Epithelial cell of proximal tubule (primary cell): Measurements from ENCODE around the gene FAM89B. TPM values are rescaled to one million over a fixed set of nuclear protein-coding genes. Genes with fewer than 3 reads are reported as not detected.
A peak's percentile ranks its signal among the peaks of the same experiment; 100 is the strongest.
"Not testable (repeated sequence)": the region's sequence is repeated elsewhere in the genome, so short reads cannot be mapped to it uniquely, and the experiment has no call there.

Experiments
- DNase-seq: peaks from one replicate; pipeline ENCODE4 v3.0.0-alpha.2; 2011; ENCODE audit warnings: low read depth
- H3K4me3 ChIP-seq: 2 replicates; pipeline ENCODE4 v1.5.1; 2011; ENCODE audit warnings: low read depth, mild to moderate bottlenecking, low read length
- total RNA-seq: library from RNA; depleted of rRNA; stranded (reverse); fragments of >200 nt; gene quantifications from 2 replicates; pipeline ENCODE4 v1.2.3, GENCODE V29; 2015
- TF ChIP-seq, protein P1 (sequence below): conservative IDR thresholded peaks from 2 replicates; pipeline ENCODE4 v1.5.1; 2012; ENCODE audit warnings: low read depth, mild to moderate bottlenecking, low read length

FAM89B gene
- total RNA-seq: 64.0 and 67.1 TPM in 2 replicates

DNA sequence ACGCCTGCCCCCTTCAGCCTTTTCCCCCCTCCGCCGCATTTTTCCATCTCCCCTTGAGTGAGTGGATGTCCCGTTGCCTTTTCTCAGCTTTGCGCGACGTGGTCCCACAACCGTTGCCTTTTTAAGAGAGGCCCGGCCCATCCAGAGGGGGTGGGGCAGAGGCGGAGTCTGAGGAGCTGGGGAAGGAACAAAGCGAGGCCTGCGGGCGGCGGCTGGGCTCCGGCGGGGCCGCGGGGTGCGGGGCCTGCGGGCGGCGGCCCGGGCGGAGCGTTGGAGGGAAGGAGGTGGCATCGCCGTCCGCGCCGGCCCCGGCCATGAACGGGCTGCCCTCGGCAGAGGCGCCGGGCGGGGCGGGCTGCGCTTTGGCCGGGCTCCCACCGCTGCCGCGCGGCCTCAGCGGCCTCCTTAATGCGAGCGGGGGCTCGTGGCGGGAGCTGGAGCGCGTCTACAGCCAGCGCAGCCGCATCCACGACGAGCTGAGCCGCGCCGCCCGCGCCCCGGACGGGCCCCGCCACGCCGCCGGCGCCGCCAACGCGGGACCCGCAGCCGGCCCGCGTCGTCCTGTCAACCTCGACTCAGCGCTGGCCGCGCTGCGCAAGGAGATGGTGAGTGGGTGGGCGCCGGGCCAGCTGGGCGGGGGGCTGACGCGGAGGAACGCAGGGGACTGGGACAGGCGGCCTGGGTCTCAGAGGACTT lies at the start of gene FAM89B:
TSS of gene FAM89B (plus strand) at position 183 of the 696 bp plus-strand sequence. CDS start at position 315, 132 bp downstream.
- H3K4me3 ChIP-seq: peak within 1 kb of the TSS; percentile 84
- TF ChIP-seq, protein P1, sequence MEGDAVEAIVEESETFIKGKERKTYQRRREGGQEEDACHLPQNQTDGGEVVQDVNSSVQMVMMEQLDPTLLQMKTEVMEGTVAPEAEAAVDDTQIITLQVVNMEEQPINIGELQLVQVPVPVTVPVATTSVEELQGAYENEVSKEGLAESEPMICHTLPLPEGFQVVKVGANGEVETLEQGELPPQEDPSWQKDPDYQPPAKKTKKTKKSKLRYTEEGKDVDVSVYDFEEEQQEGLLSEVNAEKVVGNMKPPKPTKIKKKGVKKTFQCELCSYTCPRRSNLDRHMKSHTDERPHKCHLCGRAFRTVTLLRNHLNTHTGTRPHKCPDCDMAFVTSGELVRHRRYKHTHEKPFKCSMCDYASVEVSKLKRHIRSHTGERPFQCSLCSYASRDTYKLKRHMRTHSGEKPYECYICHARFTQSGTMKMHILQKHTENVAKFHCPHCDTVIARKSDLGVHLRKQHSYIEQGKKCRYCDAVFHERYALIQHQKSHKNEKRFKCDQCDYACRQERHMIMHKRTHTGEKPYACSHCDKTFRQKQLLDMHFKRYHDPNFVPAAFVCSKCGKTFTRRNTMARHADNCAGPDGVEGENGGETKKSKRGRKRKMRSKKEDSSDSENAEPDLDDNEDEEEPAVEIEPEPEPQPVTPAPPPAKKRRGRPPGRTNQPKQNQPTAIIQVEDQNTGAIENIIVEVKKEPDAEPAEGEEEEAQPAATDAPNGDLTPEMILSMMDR: no peak
- DNase-seq: no peak

DNA sequence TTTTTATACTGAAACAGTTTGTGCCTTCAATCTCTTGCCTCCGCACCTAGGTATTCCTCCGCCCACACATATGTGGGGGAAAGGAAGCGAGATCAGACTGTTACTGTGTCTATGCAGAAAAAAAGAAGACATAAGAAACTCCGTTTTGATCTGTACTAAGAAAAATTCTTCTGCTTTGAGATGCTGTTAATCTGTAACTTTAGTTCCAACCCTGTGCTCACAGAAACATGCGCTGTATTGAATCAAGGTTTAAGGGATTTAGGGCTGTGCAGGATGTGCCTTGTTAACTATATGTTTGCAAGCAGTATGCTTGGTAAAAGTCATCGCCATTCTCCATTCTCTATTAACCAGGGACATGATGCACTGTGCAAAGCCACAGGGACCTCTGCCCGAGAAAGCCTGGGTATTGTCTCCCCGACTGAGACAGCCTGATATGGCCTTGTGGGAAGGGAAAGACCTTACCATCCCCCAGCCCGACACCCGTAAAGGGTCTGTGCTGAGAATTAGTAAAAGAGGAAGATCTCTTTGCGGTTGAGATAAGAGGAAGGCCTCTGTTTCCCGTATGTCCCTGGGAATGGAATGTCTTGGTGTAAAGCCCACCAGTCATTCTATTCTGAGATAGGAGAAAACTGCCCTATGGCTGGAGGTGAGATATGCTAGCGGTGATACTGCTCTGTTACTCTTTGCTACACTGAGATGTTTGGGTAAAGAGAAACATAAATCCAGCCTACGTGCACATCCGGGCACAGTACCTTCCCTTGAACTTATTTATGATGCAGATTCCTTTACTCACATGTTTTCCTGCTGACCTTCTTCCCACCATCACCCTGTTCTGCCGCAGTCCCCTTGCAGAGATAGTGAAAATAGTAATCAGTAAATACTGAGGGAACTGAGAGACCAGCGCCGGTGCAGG lies 49.4 kb upstream of the FAM89B start:
- peak overlapping the region; percentile 28 for H3K4me3 ChIP-seq
- not testable (repeated sequence) for DNase-seq

DNA sequence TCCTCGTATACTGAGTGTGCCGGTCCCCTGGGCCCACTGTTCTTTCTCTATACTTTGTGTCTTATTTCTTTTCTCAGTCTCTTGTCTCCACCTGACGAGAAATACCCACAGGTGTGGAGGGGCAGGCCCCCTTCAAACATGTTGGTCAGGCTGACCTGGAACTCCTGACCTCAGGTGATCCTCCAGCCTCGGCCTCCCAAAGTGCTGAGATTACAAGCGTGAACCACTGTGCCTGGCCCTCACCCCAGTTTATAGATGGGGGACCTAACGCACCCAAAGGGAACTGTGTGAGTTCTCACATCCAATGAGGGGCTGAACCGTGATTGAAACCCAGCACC lies 48.7 kb upstream of the FAM89B start:
- H3K4me3 ChIP-seq, DNase-seq: not testable (repeated sequence)

DNA sequence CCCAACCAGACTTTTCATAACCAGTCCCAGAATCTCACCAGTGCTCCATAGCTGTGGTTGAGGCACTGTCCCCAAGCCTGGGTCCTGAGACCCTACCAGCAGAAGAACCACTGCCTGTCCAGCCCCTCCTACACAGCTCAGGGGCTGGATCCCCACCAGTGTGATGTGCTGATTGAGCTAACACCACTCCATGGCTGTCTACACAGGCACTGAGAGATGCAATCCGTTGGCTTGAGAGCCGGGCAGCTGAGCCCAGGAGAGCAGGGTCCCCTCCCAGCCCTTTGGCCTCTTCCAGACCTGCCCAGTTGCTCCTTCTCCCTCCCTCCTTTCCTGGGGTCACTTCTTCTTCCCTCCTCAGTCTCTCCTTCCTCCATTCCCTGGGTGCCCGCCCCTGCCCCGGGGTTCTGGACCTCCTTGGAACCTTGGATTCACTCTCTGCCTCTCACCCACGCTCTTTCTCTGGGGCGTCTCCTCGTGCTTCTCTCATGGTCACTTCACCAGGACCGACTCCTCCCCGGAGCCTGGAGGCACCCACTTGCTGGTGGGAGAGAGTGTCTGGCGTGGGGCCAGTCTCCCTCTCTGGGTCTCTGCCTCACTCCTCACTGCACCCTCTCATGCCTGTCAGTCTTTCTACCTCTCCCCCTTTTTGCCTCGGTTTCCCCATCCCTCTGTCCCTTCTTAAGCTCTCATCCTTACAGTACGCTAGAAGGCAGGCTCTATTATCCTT lies 48.2 kb upstream of the FAM89B start:
- H3K4me3 ChIP-seq: peak overlapping the region; percentile 55
- TF ChIP-seq, protein P1: no peak
- DNase-seq: no peak

DNA sequence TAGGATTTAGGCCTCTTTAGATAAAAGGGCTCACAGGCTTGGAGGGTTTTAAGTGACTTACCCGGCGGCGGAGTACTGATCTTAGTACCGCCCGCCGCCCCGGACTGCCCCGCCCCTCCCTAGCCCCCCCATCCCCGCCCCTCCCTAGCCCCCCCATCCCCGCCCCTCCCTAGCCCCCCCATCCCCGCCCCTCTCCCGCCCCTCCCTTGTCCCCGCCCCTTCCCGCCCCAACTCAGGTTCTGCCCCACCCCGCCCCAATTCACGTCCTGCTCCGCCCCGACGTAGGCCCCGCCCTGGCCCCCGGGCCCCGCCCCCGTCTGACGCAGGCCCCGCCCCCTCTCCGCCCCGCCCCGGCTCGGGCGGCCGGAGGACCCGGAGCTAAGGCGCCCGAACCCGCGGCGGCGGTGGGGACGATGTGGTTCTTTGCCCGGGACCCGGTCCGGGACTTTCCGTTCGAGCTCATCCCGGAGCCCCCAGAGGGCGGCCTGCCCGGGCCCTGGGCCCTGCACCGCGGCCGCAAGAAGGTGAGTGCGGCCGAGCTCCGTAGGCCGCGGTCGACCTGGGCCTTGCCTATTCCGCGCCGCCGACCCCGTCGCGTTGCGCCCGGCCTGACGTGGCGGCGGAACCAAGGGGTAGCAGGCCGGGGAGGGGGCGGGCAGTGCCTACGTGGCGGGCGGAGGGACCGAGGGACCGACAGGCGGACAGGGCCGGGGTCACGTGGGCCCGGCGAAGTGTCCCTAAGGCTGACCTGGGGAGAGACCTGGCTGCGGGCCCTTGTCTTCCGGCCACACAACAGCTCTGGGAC lies 47.4 kb upstream of the FAM89B start, which contains the start of gene SCYL1:
TSS of gene SCYL1 (plus strand) at position 343 of the 805 bp plus-strand sequence. CDS start at position 414, 71 bp downstream.
- DNase-seq: no peak
- TF ChIP-seq, protein P1: no peak
- peak within 1 kb of the TSS; percentile 96 for H3K4me3 ChIP-seq

DNA sequence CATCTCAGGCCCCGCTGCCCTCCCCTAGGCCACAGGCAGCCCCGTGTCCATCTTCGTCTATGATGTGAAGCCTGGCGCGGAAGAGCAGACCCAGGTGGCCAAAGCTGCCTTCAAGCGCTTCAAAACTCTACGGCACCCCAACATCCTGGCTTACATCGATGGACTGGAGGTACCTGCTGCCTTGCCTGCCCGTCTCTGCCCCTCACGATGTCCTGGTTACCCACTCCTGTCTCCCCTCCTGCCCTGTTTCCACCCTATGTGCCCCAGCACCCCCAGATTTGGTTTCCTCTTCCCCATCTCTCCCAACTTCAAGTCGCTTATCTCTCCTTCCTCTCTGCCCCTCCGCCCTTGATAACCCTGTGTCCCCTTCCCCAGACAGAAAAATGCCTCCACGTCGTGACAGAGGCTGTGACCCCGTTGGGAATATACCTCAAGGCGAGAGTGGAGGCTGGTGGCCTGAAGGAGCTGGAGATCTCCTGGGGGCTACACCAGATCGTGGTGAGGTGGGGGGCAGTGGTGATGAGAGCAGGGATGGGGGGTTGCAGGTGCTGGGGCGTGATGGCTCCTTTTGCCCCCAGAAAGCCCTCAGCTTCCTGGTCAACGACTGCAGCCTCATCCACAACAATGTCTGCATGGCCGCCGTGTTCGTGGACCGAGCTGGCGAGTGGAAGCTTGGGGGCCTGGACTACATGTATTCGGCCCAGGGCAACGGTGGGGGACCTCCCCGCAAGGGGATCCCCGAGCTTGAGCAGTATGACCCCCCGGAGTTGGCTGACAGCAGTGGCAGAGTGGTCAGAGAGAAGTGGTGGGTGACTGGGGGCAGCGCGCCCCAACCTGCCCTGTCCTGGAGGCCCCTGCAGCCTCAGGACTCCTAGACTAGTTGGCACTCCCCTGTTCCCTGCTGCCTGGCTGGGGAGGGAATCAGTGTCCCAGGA lies 46.5 kb upstream of the FAM89B start:
- H3K4me3 ChIP-seq: peak overlapping the region; percentile 96
- TF ChIP-seq, protein P1: no peak
- DNase-seq: no peak
